ENCODE results near the gene JAML. TPM values are rescaled to one million over a fixed set of nuclear protein-coding genes. Genes with fewer than 3 reads are reported as not detected.

JAML gene
- total RNA-seq, 1 donor from 2014 or later = not detected

- Histone ChIP-seq H3K27me3 (no peaks in the 10 kb centered on the region), H3K4me1 (no peaks in the 10 kb centered on the region), H3K4me3 (no peak overlapping the region), H3K27ac (no peak overlapping the region), H3K9me3 (no peaks in the 10 kb centered on the region), H3K36me3 (no peaks in the 10 kb centered on the region)
- no peak for TF ChIP-seq CTCF (IDR thresholded peaks at IDR 0.05)
- no peak for DNase-seq (ENCODE audit: low spot score in 2 of 2)
- intact Hi-C loops (cut with DNase I) = no loop called here
Measured at GRCh38 chr11:118219732-118220131, 5.1 kb downstream of the JAML start.

GRCh38 chr11:118219244-118219643 lies 5.6 kb downstream of the JAML start:
- no peak for DNase-seq (ENCODE audit: low spot score in 2 of 2)
- Histone ChIP-seq H3K4me3 (no peak overlapping the region), H3K27ac (no peak overlapping the region), H3K4me1 (no peaks in the 10 kb centered on the region), H3K36me3 (no peaks in the 10 kb centered on the region), H3K9me3 (no peaks in the 10 kb centered on the region), H3K27me3 (no peaks in the 10 kb centered on the region)
- intact Hi-C loops (cut with DNase I) = no loop called here
- no peak for TF ChIP-seq CTCF (IDR thresholded peaks at IDR 0.05)

- Histone ChIP-seq H3K27me3 (no peaks in the 10 kb centered on the region), H3K4me1 (no peaks in the 10 kb centered on the region), H3K4me3 (no peak overlapping the region), H3K27ac (no peak overlapping the region), H3K36me3 (no peaks in the 10 kb centered on the region), H3K9me3 (no peaks in the 10 kb centered on the region)
- no peak for DNase-seq (ENCODE audit: low spot score in 2 of 2)
- no peak for TF ChIP-seq CTCF (IDR thresholded peaks at IDR 0.05)
- intact Hi-C loops (cut with DNase I) = no loop called here
Measured at GRCh38 chr11:118217575-118217974, 7.2 kb downstream of the JAML start.

- intact Hi-C loops (cut with DNase I) = no loop called here
- H3K4me1 ChIP-seq = no peaks in the 10 kb centered on the region
- no peak for DNase-seq (ENCODE audit: low spot score in 2 of 2)
- H3K4me3 ChIP-seq = no peak overlapping the region
- no peaks in the 10 kb centered on the region for H3K36me3 ChIP-seq
- H3K9me3 ChIP-seq = no peaks in the 10 kb centered on the region
- TF ChIP-seq CTCF (IDR thresholded peaks at IDR 0.05) = no peak
- no peak overlapping the region for H3K27ac ChIP-seq
- no peaks in the 10 kb centered on the region for H3K27me3 ChIP-seq
Measured at GRCh38 chr11:118216621-118217481, 8.0 kb downstream of the JAML start.

- Histone ChIP-seq H3K9me3 (no peaks in the 10 kb centered on the region), H3K4me1 (no peaks in the 10 kb centered on the region), H3K36me3 (no peaks in the 10 kb centered on the region), H3K27ac (no peak overlapping the region), H3K27me3 (no peaks in the 10 kb centered on the region), H3K4me3 (no peak overlapping the region)
- no peak for DNase-seq (ENCODE audit: low spot score in 2 of 2)
- intact Hi-C loops (cut with DNase I) = no loop called here
- TF ChIP-seq CTCF (IDR thresholded peaks at IDR 0.05) = no peak
Measured at GRCh38 chr11:118215765-118216164, 9.0 kb downstream of the JAML start.

Data from ascending aorta (tissue), 2 donors.